HG02981 (cell line): ENCODE measurements around the gene DNAJA4.

Source experiments
- ATAC-seq: cut with Tn5 transposase; IDR thresholded peaks from one replicate; pipeline ENCODE4 v1.9.1; 2021; ENCODE audit warnings: mild to moderate bottlenecking, moderate library complexity; ENCODE audit not compliant: unreplicated experiment

Gene DNAJA4

DNA sequence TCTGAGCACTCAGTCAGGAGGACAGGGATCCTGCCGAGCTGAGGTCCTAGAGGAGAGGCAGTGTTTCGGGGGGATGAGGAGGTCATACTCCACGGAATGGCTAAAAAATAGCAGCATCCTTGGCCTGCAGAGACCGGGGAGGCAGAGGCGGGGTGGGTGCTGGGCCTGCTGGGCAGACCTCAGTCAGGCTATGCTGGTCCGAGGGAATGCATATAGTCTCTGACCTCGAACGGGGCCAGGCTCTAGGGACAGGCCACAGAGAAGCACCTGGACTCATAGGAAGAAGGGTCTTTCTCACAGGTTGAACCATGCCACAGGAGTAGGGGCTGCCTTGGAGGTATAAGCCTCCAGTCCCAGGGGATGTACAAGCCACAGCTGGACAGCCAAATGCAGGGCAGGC is 49.0 kb downstream of the DNAJA4 start:
- no peak for ATAC-seq

DNA sequence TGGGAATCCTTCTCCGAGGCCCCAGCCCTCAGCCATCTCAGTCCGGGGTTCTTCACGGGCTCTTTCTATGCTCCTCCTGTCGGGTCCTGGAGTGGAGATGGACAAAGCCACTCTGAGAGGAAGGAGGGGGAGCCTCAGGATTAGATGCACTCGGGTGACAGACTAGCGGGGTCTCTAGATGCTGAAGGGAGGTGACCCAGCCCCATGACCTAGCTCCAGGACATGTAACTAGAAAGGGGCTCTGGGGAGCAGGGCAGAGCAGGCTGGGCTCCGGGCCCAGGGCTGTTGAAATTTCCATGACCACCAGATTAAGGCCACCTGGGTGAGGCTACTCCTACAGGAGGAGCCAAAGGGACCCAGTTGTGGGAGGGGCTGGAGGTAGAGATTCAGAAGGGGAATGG is 49.8 kb downstream of the DNAJA4 start:
- ATAC-seq: no peak

DNA sequence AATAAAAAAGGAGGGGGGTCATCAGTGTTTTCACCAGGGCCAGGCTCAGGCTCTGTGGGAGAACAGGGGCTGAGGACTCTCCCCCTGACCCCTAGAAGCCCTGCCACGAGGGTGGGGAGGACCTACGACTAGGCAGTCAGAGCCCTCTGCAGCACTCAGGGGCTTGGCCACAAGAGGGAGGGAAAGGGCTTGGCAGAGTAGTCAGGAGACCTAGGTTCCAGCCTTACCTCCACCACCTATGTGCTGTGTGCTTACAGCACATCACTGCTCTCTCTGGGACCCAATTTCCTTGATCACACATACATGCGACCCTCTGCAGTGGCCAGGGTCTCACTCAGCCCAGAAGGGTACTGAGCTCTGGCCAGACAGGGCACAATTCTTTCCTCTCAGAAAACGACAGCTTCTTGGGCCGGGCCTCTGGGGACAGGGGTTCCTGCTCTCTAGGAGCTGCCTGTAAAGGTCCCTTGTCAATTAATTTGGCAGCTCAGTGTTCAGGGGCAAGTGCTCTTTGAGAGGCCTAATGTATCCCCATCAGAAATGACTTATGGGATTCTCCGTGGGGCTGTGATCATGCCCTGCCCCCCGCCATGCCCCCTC is 51.4 kb downstream of the DNAJA4 start:
- ATAC-seq: no peak

DNA sequence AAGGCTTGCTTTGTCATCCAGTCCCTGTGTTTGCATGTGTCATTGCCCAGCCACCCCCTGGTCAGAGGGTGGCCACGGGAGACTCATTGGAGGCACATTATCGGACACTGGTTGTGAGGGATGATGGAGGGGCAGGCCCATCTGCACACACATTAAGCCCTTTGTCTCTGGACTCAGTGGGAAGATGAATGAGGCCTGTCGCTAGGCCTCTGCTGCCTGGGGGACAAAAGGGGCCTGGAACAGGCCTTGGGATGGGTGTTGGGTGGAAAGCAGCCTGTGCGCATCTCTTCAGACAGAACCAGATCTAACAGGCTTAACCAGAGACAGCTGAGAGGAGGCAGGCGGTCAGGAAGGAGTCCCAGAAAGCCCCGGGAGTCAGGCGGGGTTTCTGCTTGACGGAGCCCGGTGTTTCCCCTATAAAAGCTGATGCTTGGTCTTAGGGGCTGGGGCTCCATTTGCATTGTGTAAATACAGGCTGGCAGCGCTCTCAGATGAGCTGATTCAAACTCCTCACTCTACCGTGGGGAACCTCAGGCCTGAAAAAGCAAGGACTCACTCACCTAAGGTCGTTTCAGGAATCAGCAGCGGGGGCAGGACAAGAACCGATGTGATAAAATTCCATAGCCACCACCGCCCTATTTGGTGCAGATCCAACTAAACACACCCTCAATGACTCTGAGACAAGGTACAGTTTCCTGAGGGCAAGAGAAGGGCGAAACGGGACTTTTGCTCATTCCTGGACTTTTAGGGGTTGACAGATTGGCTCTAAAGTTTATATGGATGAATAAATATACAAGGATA is 52.1 kb downstream of the DNAJA4 start:
- no peak for ATAC-seq

DNA sequence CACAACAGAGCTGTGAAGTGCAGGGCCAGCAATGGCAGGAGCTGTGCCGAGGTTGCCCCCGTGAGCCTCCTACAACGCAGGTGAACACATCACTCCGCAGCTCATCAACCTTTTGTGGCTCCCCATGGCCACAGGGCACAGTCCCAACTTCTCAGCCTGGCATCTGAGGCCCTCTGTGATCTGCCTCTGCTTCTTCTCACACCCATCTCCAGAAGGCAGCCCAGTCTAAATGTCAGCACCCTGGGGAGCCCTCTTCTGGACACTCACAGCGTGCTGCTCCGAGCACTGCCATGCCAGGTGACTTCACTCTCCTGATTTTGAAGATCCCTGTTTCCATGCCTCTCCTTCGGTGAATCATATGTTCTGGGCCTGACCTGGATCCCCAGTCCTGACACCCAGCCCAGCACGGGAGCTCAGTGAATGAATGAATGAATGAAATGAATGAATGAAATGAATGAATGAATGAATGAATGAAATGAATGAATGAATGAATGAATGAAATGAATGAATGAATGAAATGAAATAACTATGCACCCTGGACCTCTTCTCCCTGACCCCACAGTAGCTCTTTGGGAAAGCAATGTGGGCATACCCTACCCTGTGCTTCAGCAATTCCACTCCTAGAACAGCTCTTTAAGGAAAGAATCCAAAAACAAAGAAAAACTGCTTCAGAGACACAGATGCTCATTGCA is 52.9 kb downstream of the DNAJA4 start:
- no peak for ATAC-seq

DNA sequence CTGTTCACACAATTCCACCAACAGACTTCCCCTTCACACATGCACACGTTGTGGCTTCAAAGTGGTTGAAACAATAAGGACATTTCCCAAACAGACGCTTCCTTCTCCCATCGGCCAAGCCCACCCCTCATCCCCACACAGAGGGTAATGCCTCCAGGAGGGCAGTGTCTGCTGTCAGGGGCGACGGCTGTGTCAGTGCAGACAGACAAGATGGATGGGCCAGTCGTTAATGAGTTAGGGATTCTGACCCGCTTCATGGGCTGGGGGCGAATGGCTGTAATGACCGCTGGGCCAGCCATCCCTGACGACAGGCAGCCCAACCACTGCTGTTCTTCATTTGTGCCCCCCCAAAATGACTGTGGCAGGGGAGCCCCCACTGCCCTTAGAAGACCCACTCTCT is 55.2 kb downstream of the DNAJA4 start:
- no peak for ATAC-seq

DNA sequence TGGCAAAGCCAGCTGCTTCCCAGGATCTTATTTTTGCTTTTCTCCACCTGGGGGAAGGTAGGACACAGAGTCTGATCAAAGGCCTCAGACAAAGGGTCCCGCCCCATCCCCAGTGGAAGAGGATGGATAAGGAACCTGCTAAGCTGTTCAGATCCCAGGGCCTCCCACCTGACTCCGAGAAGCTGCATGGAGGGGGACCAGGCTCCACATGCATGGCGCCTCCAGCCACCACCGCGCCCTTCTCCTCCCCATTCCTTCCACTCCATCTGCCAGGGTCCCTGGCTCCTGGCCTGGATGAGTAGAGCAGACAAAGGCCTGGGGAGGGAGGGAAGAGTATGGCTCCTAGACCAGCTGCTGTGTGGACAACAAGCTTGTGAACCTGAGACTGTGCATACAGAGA is 55.8 kb downstream of the DNAJA4 start:
- no peak for ATAC-seq

DNA sequence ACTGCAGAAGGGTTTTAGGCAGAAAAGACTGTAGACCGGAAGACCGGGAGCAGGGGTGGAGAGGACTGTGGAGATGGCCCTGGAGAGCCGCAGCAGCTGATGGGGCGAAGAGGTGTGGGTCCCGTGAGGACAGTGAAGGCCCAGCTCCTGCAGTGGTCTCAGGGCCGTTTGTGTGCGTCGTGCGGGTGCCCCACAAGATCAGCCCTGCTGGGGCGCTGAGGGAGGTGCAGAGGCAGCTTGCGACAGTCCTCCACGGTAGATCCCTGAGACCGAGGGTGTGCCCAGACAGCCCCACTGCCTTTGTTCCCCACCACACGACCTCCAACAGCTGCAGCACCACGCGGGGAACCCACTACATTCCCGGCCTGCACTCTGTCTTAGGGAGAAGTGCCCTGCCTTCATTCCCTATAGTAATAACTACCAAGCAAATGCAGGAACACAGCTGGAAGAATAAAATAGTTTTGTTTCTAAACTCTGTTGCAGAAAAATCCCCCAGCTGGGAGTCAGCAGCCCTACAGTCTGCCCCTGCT is 56.7 kb downstream of the DNAJA4 start:
- no peak for ATAC-seq

DNA sequence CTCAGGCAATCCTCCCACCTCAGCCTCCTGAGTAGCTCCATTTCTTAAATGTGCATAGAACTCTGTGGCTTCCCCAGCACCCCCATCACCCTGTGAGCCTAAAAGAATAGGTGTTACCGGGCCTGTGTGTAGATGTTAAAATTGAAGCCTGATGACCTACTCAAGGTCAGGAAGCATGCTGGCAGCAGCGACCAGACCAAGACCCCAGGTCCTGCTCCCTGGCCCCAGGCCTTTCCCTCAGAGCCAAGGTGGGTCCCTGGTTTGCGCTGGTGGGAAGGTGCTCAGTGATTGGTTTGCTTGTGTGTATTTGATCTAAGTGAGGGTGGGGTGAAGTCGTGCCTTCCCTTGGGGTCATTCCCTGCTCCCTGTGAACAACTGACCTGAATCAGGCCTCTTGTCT is 57.4 kb downstream of the DNAJA4 start:
- no peak for ATAC-seq

DNA sequence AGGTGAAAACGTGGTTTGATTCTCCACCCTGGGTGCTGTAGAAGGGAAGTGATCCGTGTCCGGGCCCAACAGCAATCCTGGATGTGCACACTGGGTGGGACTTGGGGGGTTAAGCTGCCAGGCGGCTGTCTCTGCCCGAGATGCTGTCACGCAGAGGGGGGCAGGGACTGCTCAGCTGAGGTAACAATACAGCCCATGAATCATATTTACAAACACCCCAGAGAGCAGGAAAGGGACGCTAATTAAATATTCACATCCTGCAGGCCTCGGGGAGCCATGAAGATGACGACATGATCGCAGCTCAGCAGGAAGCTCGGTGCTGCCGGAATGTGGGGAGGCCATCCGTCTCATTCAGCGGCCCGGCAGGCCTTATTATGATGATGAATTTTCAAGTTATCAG is 57.9 kb downstream of the DNAJA4 start:
- no peak for ATAC-seq

DNA sequence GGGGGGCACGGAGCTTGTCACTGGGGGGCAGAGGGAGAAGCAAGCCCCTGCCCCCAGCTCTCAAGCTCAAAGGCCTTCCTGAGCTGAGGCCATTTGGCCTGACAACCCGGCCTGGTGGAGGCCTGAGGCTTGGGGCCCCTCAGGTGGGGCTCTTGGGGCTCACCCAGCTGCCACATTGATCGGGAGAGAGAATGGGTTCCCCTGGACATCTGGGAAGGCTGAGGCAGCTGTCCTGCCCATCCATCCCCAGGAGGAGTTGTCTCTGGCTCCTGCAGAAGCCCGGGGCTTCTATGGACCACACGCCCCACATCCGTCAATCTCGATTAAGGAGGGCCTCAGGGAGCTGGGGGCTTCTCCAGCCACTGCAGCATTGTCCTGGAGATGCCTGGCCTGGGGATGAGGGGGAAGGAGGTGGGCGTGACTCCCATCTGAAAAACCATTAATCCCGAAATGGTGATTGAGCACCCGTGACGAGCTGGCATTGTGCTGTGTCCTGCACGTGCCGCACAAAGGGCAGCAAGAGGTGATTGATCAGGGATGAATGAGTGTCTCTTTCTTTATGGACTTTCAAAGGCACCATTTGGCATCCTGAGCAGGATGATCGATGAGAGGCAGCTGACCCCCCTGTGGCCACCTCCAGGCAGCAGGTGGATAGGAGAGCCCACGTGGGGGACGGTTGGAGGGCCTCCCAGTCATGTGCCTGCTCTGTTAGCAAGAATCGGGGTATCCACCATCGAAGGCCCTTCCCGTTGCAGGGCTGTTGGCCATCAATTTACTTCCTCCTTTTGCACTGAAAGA is 58.6 kb downstream of the DNAJA4 start:
- ATAC-seq: no peak

DNA sequence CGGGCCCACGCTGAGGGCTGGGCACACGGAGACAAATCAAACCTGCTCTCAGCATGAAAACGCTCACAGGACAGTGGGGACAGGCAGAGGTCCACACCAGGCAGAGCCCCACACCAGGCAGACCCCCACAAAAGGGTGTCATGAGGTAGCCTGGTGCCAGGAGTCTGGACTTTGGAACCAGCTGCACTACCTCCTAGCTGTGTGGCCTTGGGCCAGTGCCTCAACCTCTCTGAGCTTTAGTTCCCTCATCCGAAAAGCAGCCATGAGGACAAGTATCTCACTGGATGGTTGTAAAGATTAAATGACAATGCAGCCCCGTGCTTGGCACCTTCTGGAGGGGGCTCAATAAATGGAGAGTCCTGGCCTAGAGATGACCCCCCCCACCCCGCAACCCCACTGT is 59.3 kb downstream of the DNAJA4 start:
- ATAC-seq: no peak

DNA sequence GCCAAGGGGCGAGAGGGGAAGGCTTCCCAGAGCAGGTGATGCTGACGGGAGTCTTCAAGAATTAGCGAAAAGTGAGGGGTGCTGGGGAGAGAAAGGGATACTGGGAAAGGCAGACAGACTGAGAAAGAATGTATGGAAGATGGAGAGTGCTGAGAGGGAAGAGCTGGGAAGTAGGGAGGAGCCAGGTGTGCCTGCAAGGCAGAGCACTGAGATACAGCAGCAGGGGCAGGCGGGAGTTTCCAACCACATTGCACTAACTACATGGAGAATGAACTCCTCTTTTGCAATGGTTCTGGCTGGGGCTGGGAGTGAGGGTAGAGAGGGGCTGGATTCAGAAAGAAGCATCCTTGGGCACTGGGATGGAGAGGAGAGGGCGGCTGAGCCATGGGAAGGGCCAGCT is 59.8 kb downstream of the DNAJA4 start:
- ATAC-seq: no peak

DNA sequence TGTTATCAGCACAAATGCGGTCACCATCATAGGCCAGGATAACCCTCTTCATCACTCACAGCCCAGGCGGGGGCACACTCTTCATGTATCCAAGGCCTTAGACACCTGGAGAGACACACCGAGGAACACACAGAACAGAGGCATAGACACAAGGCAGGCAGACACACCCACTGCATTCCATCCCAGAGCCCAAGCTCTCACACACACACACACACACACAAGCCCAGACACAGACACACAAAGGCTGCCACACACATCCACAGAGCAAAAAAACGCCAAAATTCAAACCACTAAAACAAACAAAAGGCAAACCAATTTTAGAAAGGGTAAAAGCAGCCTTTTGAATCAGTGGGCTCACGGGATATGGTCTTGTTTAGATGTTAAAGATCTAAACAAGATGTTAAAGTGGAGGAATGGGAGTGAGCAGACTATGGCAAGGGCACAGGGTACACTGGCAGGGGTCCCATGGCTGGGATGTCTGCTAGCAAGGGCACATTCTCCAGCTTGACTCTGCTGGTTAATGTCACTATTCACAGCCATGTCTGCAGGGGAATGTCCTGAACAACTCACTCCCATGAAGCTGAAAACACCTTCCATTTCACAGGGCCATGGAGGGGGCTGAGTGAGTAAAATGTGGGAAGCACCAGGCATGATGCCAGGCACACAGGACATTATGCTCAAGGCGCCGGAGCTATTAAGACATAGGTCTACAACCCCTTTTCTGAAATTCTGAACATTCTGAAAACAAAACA is 60.9 kb downstream of the DNAJA4 start:
- no peak for ATAC-seq

DNA sequence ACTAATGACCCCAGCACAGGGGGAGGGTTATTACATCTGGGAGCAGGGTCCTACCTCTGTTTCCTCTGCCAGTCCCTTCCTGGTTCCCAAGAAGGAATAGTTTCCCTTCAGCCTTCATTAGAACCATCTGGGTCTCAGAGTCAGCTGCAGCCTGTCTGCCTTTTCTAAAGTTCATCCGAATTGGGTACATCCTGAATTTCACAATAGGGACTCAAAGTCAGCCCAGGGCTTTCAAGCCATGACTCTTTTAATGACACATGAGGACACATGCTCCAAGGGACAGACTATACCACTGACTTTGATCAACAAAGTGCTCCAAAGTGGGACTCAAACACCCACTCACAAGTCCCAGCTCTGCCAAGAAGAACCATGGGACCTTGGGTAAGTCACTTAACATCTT is 63.1 kb downstream of the DNAJA4 start:
- no peak for ATAC-seq

DNA sequence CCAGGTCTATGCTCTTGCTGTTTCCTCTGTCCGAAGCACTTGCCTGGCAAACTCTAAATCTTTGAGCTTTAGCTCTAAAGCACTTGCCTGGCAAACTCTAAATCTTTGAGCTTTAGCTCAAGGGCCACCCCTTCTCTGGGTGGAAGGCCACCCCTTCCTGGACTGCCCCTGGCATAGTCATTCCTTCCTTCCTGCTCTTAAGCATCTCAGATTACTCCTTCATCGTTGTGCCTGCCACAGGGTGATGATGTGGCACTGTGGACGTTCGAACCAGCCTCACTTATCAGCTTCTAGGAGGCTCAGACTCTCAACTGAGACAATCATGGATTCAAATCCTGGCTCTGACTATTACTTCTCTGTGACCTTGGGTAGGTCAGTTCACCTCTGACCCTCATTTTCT is 65.3 kb downstream of the DNAJA4 start:
- no peak for ATAC-seq
